ENCODE data around the gene QRICH2. TPM values are rescaled to one million over a fixed set of nuclear protein-coding genes. Genes with fewer than 3 reads are reported as not detected.
A peak's percentile ranks its signal among the peaks of the same experiment; 100 is the strongest.
"Not testable (repeated sequence)": the region's sequence is repeated elsewhere in the genome, so short reads cannot be mapped to it uniquely, and the experiment has no call there.

The QRICH2 gene
- polyA plus RNA-seq (ENCODE audit: insufficient read length in 4 of 4): 10 to 100 TPM in 2 of 4 donors, 1 to 10 TPM in 2; 4.3 to 11.1 (median 8.3) TPM

GRCh38 chr17:76307966-76308338, at the start of gene QRICH2:
TSS of gene QRICH2 (minus strand) at chr17:76308276. CDS start at chr17:76307998, 278 bp downstream.
- no peak for DNase-seq (ENCODE audit: low read depth in 4 of 4, low spot score in 2 of 4)

GRCh38 chr17:76357597-76358158, 49.6 kb upstream of the QRICH2 start:
- no peak for DNase-seq (ENCODE audit: low read depth in 4 of 4, low spot score in 2 of 4)

- DNase-seq (ENCODE audit: low read depth in 4 of 4, low spot score in 2 of 4): no peak
Measured at GRCh38 chr17:76356803-76357456, 48.9 kb upstream of the QRICH2 start.

- DNase-seq (ENCODE audit: low read depth in 4 of 4, low spot score in 2 of 4): no peak
Measured at GRCh38 chr17:76354747-76355310, 46.8 kb upstream of the QRICH2 start.

GRCh38 chr17:76354317-76354729, 46.2 kb upstream of the QRICH2 start:
- no peak for DNase-seq (ENCODE audit: low read depth in 4 of 4, low spot score in 2 of 4)

- peak; percentile 89 to 96 (median 90) for DNase-seq (ENCODE audit: low read depth in 4 of 4, low spot score in 2 of 4)
Measured at GRCh38 chr17:76353599-76354316, 45.7 kb upstream of the QRICH2 start, which contains the start of gene PRPSAP1. TSS of gene PRPSAP1 (minus strand) at chr17:76353916. CDS start at chr17:76353703, 213 bp downstream.

GRCh38 chr17:76353004-76353598, 45.0 kb upstream of the QRICH2 start:
- no peak for DNase-seq (ENCODE audit: low read depth in 4 of 4, low spot score in 2 of 4)

- DNase-seq (ENCODE audit: low read depth in 4 of 4, low spot score in 2 of 4): no peak
Measured at GRCh38 chr17:76351526-76352071, 43.5 kb upstream of the QRICH2 start.

GRCh38 chr17:76350463-76350862, 42.4 kb upstream of the QRICH2 start:
- no peak for DNase-seq (ENCODE audit: low read depth in 4 of 4, low spot score in 2 of 4)

- not testable (repeated sequence) for DNase-seq (ENCODE audit: low read depth in 4 of 4, low spot score in 2 of 4)
Measured at GRCh38 chr17:76346936-76347335, 38.9 kb upstream of the QRICH2 start.

- DNase-seq (ENCODE audit: low read depth in 4 of 4, low spot score in 2 of 4): no peak
Measured at GRCh38 chr17:76345377-76345974, 37.4 kb upstream of the QRICH2 start.

- DNase-seq (ENCODE audit: low read depth in 4 of 4, low spot score in 2 of 4): no peak
Measured at GRCh38 chr17:76343106-76343505, 35.0 kb upstream of the QRICH2 start.

GRCh38 chr17:76341301-76341700, 33.2 kb upstream of the QRICH2 start:
- no peak for DNase-seq (ENCODE audit: low read depth in 4 of 4, low spot score in 2 of 4)

GRCh38 chr17:76337413-76337777, 29.3 kb upstream of the QRICH2 start:
- DNase-seq (ENCODE audit: low read depth in 4 of 4, low spot score in 2 of 4): no peak

GRCh38 chr17:76336756-76337412, 28.8 kb upstream of the QRICH2 start:
- DNase-seq (ENCODE audit: low read depth in 4 of 4, low spot score in 2 of 4): no peak

- no peak for DNase-seq (ENCODE audit: low read depth in 4 of 4, low spot score in 2 of 4)
Measured at GRCh38 chr17:76335716-76336381, 27.8 kb upstream of the QRICH2 start.

GRCh38 chr17:76333673-76334505, 25.8 kb upstream of the QRICH2 start:
- no peak for DNase-seq (ENCODE audit: low read depth in 4 of 4, low spot score in 2 of 4)

GRCh38 chr17:76331083-76331482, 23.0 kb upstream of the QRICH2 start:
- no peak for DNase-seq (ENCODE audit: low read depth in 4 of 4, low spot score in 2 of 4)
